Measurements from ENCODE around the gene GJA4.

Gene GJA4

GRCh38 chr1:34779005-34779404 is 13.8 kb upstream of the GJA4 start:
- FAIRE-seq (no peak), DNase-seq (ENCODE audit: insufficient read length, low spot score) (no peak)
- TF ChIP-seq POU2F2 (IDR thresholded peaks at IDR 0.05; ENCODE audit: low read depth, low read length) = no peak
- TF ChIP-seq POLR2A (IDR thresholded peaks at IDR 0.05; ENCODE audit: low read depth, low read length) = no peak
- TF ChIP-seq SPI1 (IDR thresholded peaks at IDR 0.05; ENCODE audit: low read depth, low read length) = no peak
- no peak for TF ChIP-seq PAX5 (IDR thresholded peaks at IDR 0.05; ENCODE audit: insufficient read depth, low read length, severe bottlenecking)
- no peak for TF ChIP-seq TAF1 (IDR thresholded peaks at IDR 0.05; ENCODE audit: low read depth, low read length)
- TF ChIP-seq POLR2AphosphoS5 (IDR thresholded peaks at IDR 0.05; ENCODE audit: low read depth, low read length) = no peak

GRCh38 chr1:34779526-34779925 is 13.3 kb upstream of the GJA4 start:
- no peak for TF ChIP-seq POU2F2 (IDR thresholded peaks at IDR 0.05; ENCODE audit: low read depth, low read length)
- no peak for TF ChIP-seq POLR2AphosphoS5 (IDR thresholded peaks at IDR 0.05; ENCODE audit: low read depth, low read length)
- TF ChIP-seq POLR2A (IDR thresholded peaks at IDR 0.05; ENCODE audit: low read depth, low read length) = no peak
- TF ChIP-seq PAX5 (IDR thresholded peaks at IDR 0.05; ENCODE audit: insufficient read depth, low read length, severe bottlenecking) = no peak
- DNase-seq (ENCODE audit: insufficient read length, low spot score) (no peak), FAIRE-seq (no peak)

- FAIRE-seq = no peak
- TF ChIP-seq PAX5 (IDR thresholded peaks at IDR 0.05; ENCODE audit: insufficient read depth, low read length, severe bottlenecking) (no peak), POU2F2 (IDR thresholded peaks at IDR 0.05; ENCODE audit: low read depth, low read length) (no peak), SPI1 (IDR thresholded peaks at IDR 0.05; ENCODE audit: low read depth, low read length) (no peak), POLR2A (IDR thresholded peaks at IDR 0.05; ENCODE audit: low read depth, low read length) (no peak)
These were observed 12.8 kb upstream of the GJA4 start for GRCh38 chr1:34779962-34780361.

GRCh38 chr1:34780528-34780927 is 12.3 kb upstream of the GJA4 start:
- FAIRE-seq = no peak
- TF ChIP-seq POLR2A (IDR thresholded peaks at IDR 0.05; ENCODE audit: low read depth, low read length) (no peak), PAX5 (IDR thresholded peaks at IDR 0.05; ENCODE audit: insufficient read depth, low read length, severe bottlenecking) (no peak), SPI1 (IDR thresholded peaks at IDR 0.05; ENCODE audit: low read depth, low read length) (no peak), TAF1 (IDR thresholded peaks at IDR 0.05; ENCODE audit: low read depth, low read length) (no peak), POLR2AphosphoS5 (IDR thresholded peaks at IDR 0.05; ENCODE audit: low read depth, low read length) (no peak), POU2F2 (IDR thresholded peaks at IDR 0.05; ENCODE audit: low read depth, low read length) (no peak)
- DNase-seq (ENCODE audit: insufficient read length, low spot score) = no peak

More at GRCh38 chr1:34779962-34780361, 12.8 kb upstream of the GJA4 start:
- no peak for DNase-seq (ENCODE audit: insufficient read length, low spot score)

GRCh38 chr1:34781071-34781843 is 11.5 kb upstream of the GJA4 start, which contains the start of gene GJB3:
TSS of gene GJB3 (plus strand) at chr1:34781214. CDS start at chr1:34784763, 3,549 bp downstream.
- no peak for FAIRE-seq
- DNase-seq (ENCODE audit: insufficient read length, low spot score) = no peak
- TF ChIP-seq SPI1 (IDR thresholded peaks at IDR 0.05; ENCODE audit: low read depth, low read length) = no peak
- TF ChIP-seq POLR2AphosphoS5 (IDR thresholded peaks at IDR 0.05; ENCODE audit: low read depth, low read length) = no peak
- TF ChIP-seq PAX5 (IDR thresholded peaks at IDR 0.05; ENCODE audit: insufficient read depth, low read length, severe bottlenecking) = no peak
- no peak for TF ChIP-seq POLR2A (IDR thresholded peaks at IDR 0.05; ENCODE audit: low read depth, low read length)
- TF ChIP-seq POU2F2 (IDR thresholded peaks at IDR 0.05; ENCODE audit: low read depth, low read length) = no peak
- no peak for TF ChIP-seq TAF1 (IDR thresholded peaks at IDR 0.05; ENCODE audit: low read depth, low read length)

- FAIRE-seq (no peak), DNase-seq (ENCODE audit: insufficient read length, low spot score) (no peak)
- no peak for TF ChIP-seq POLR2A (IDR thresholded peaks at IDR 0.05; ENCODE audit: low read depth, low read length)
- TF ChIP-seq POU2F2 (IDR thresholded peaks at IDR 0.05; ENCODE audit: low read depth, low read length) = no peak
- no peak for TF ChIP-seq SPI1 (IDR thresholded peaks at IDR 0.05; ENCODE audit: low read depth, low read length)
- TF ChIP-seq TAF1 (IDR thresholded peaks at IDR 0.05; ENCODE audit: low read depth, low read length) = no peak
- no peak for TF ChIP-seq POLR2AphosphoS5 (IDR thresholded peaks at IDR 0.05; ENCODE audit: low read depth, low read length)
- TF ChIP-seq PAX5 (IDR thresholded peaks at IDR 0.05; ENCODE audit: insufficient read depth, low read length, severe bottlenecking) = no peak
These were observed 10.9 kb upstream of the GJA4 start for GRCh38 chr1:34781844-34782391.

GRCh38 chr1:34784751-34785221 is 8.0 kb upstream of the GJA4 start:
- TF ChIP-seq POU2F2 (IDR thresholded peaks at IDR 0.05; ENCODE audit: low read depth, low read length) = no peak
- TF ChIP-seq SPI1 (IDR thresholded peaks at IDR 0.05; ENCODE audit: low read depth, low read length) = no peak
- no peak for TF ChIP-seq POLR2A (IDR thresholded peaks at IDR 0.05; ENCODE audit: low read depth, low read length)
- no peak for TF ChIP-seq POLR2AphosphoS5 (IDR thresholded peaks at IDR 0.05; ENCODE audit: low read depth, low read length)
- no peak for TF ChIP-seq PAX5 (IDR thresholded peaks at IDR 0.05; ENCODE audit: insufficient read depth, low read length, severe bottlenecking)
- TF ChIP-seq TAF1 (IDR thresholded peaks at IDR 0.05; ENCODE audit: low read depth, low read length) = no peak

GRCh38 chr1:34785231-34785874 is 7.4 kb upstream of the GJA4 start:
- no peak for DNase-seq (ENCODE audit: insufficient read length, low spot score)
- no peak for FAIRE-seq
- no peak for TF ChIP-seq SPI1 (IDR thresholded peaks at IDR 0.05; ENCODE audit: low read depth, low read length)
- no peak for TF ChIP-seq TAF1 (IDR thresholded peaks at IDR 0.05; ENCODE audit: low read depth, low read length)
- no peak for TF ChIP-seq POU2F2 (IDR thresholded peaks at IDR 0.05; ENCODE audit: low read depth, low read length)
- TF ChIP-seq PAX5 (IDR thresholded peaks at IDR 0.05; ENCODE audit: insufficient read depth, low read length, severe bottlenecking) = no peak
- no peak for TF ChIP-seq POLR2AphosphoS5 (IDR thresholded peaks at IDR 0.05; ENCODE audit: low read depth, low read length)
- TF ChIP-seq POLR2A (IDR thresholded peaks at IDR 0.05; ENCODE audit: low read depth, low read length) = no peak

More at GRCh38 chr1:34784751-34785221, 8.0 kb upstream of the GJA4 start:
- FAIRE-seq (no peak), DNase-seq (ENCODE audit: insufficient read length, low spot score) (no peak)

GRCh38 chr1:34785875-34786470 is 6.8 kb upstream of the GJA4 start:
- FAIRE-seq = no peak
- DNase-seq (ENCODE audit: insufficient read length, low spot score) = no peak
- TF ChIP-seq SPI1 (IDR thresholded peaks at IDR 0.05; ENCODE audit: low read depth, low read length) (no peak), POLR2AphosphoS5 (IDR thresholded peaks at IDR 0.05; ENCODE audit: low read depth, low read length) (no peak), POU2F2 (IDR thresholded peaks at IDR 0.05; ENCODE audit: low read depth, low read length) (no peak)
